HFF-Myc (cell line): ENCODE results near the gene SCFD2.
"Not testable (repeated sequence)": the region's sequence is repeated elsewhere in the genome, so short reads cannot be mapped to it uniquely, and the experiment has no call there.

ENCODE experiments used
- DNase-seq: peaks from one replicate; pipeline ENCODE4 v3.0.0-alpha.2; 2011; ENCODE audit warnings: low read depth; ENCODE audit errors: extremely low read depth
- H3K4me3 ChIP-seq: replicated peaks from 2 replicates; pipeline ENCODE4 v1.5.1; 2011; ENCODE audit warnings: low read depth, mild to moderate bottlenecking, control low read depth, low read length
- CTCF ChIP-seq: IDR thresholded peaks from 2 replicates; pipeline ENCODE4 v1.5.1; 2012; ENCODE audit warnings: mild to moderate bottlenecking, low read depth, low read length, control low read depth; ENCODE audit errors: missing control alignments

Gene SCFD2

GRCh38 chr4:52993771-52994170 is 372.1 kb downstream of the SCFD2 start:
- TF ChIP-seq CTCF, result no peak
- no peak for DNase-seq
- no peak overlapping the region for H3K4me3 ChIP-seq

GRCh38 chr4:52992551-52992950 is 373.3 kb downstream of the SCFD2 start:
- H3K4me3 ChIP-seq, DNase-seq: not testable (repeated sequence)

GRCh38 chr4:52991472-52991871 is 374.4 kb downstream of the SCFD2 start:
- no peak for TF ChIP-seq CTCF
- H3K4me3 ChIP-seq, result no peak overlapping the region
- no peak for DNase-seq

GRCh38 chr4:52990706-52991105 is 375.2 kb downstream of the SCFD2 start:
- TF ChIP-seq CTCF, result no peak
- no peak overlapping the region for H3K4me3 ChIP-seq
- no peak for DNase-seq

GRCh38 chr4:52989865-52990264 is 376.0 kb downstream of the SCFD2 start:
- no peak overlapping the region for H3K4me3 ChIP-seq
- no peak for TF ChIP-seq CTCF
- no peak for DNase-seq

- H3K4me3 ChIP-seq, result no peak overlapping the region
- DNase-seq, result no peak
- TF ChIP-seq CTCF, result no peak
These were observed 378.3 kb downstream of the SCFD2 start for GRCh38 chr4:52987392-52988056.

GRCh38 chr4:52984462-52984881 is 381.4 kb downstream of the SCFD2 start:
- no peak overlapping the region for H3K4me3 ChIP-seq
- DNase-seq, result no peak
- TF ChIP-seq CTCF, result no peak
